Measurements from ENCODE around the gene AUH. TPM values are rescaled to one million over a fixed set of nuclear protein-coding genes. Genes with fewer than 3 reads are reported as not detected.

The AUH gene
- total and polyA plus RNA-seq, 5 experiments from 2014 or later, result 10.0 to 30.5 (median 11.7) TPM

- H3K27ac Mint-ChIP-seq, result no peak overlapping the region
- H3K36me3 Mint-ChIP-seq, result peaks cover 15 to 67% (median 30%) of the 10 kb centered on the region in 3 donors
- ATAC-seq, result no peak
- peaks cover 14 to 24% (median 15%) of the 10 kb centered on the region in 4 donors for H3K4me1 Mint-ChIP-seq
- peaks cover 0 to 2% (median 0%) of the 10 kb centered on the region in 9 donors for H3K9me3 Mint-ChIP-seq
- DNase-seq, result no peak
- H3K4me3 Mint-ChIP-seq, result no peak overlapping the region
- POLR2A ChIA-PET, result no interaction called here
- no peaks in the 10 kb centered on the region for H3K27me3 Mint-ChIP-seq
These were observed 15.1 kb downstream of the AUH start for GRCh38 chr9:91346644-91347043.

- peaks cover 20 to 30% (median 21%) of the 10 kb centered on the region in 4 donors for H3K4me1 Mint-ChIP-seq
- peaks cover 0 to 2% (median 0%) of the 10 kb centered on the region in 9 donors for H3K9me3 Mint-ChIP-seq
- POLR2A ChIA-PET, result no interaction called here
- no peak overlapping the region for H3K4me3 Mint-ChIP-seq
- no peaks in the 10 kb centered on the region for H3K27me3 Mint-ChIP-seq
- H3K27ac Mint-ChIP-seq, result no peak overlapping the region
- ATAC-seq, result no peak
- no peak for DNase-seq
- peaks cover 20 to 69% (median 34%) of the 10 kb centered on the region in 3 donors for H3K36me3 Mint-ChIP-seq
These were observed 15.7 kb downstream of the AUH start for GRCh38 chr9:91345978-91346377.

GRCh38 chr9:91342575-91342974 lies 19.1 kb downstream of the AUH start:
- H3K36me3 Mint-ChIP-seq, result peaks cover 36 to 75% (median 50%) of the 10 kb centered on the region in 3 donors
- POLR2A ChIA-PET, result no interaction called here
- no peak for ATAC-seq

GRCh38 chr9:91341749-91342148 lies 20.0 kb downstream of the AUH start:
- Mint-ChIP-seq H3K4me1 (peaks cover 30 to 38% (median 37%) of the 10 kb centered on the region in 4 donors), H3K27me3 (no peaks in the 10 kb centered on the region), H3K36me3 (peaks cover 36 to 82% (median 52%) of the 10 kb centered on the region in 3 donors), H3K9me3 (peaks cover 0 to 2% (median 0%) of the 10 kb centered on the region in 9 donors), H3K27ac (peak overlapping the region in 4 of 10 donors; percentile 9 to 41 (median 31)), H3K4me3 (peak overlapping the region in 2 of 10 donors; percentile 7 to 15)
- DNase-seq, result no peak
- POLR2A ChIA-PET, result no interaction called here
- ATAC-seq, result no peak

More at GRCh38 chr9:91342575-91342974, 19.1 kb downstream of the AUH start:
- DNase-seq, result no peak
- peaks cover 0 to 2% (median 0%) of the 10 kb centered on the region in 9 donors for H3K9me3 Mint-ChIP-seq
- no peak overlapping the region for H3K4me3 Mint-ChIP-seq
- H3K27ac Mint-ChIP-seq, result peak overlapping the region in 1 of 10 donors; percentile 72
- H3K27me3 Mint-ChIP-seq, result no peaks in the 10 kb centered on the region
- H3K4me1 Mint-ChIP-seq, result peaks cover 26 to 37% (median 33%) of the 10 kb centered on the region in 4 donors

GRCh38 chr9:91341258-91341746 lies 20.4 kb downstream of the AUH start:
- peak in 1 of 2 donors; percentile 16 for ATAC-seq
- Mint-ChIP-seq H3K27me3 (no peaks in the 10 kb centered on the region), H3K9me3 (peaks cover 0 to 2% (median 0%) of the 10 kb centered on the region in 9 donors), H3K36me3 (peaks cover 36 to 81% (median 53%) of the 10 kb centered on the region in 3 donors), H3K27ac (peak overlapping the region in 5 of 10 donors; percentile 9 to 69 (median 32)), H3K4me1 (peaks cover 27 to 38% (median 37%) of the 10 kb centered on the region in 4 donors), H3K4me3 (peak overlapping the region in 2 of 10 donors; percentile 7 to 15)
- POLR2A ChIA-PET, result no interaction called here
- no peak for DNase-seq

- Mint-ChIP-seq H3K9me3 (peaks cover 0 to 2% (median 0%) of the 10 kb centered on the region in 9 donors), H3K4me3 (no peak overlapping the region), H3K4me1 (peaks cover 27 to 38% (median 37%) of the 10 kb centered on the region in 4 donors), H3K27ac (peak overlapping the region in 2 of 10 donors; percentile 34 to 69), H3K36me3 (peaks cover 36 to 80% (median 53%) of the 10 kb centered on the region in 3 donors), H3K27me3 (no peaks in the 10 kb centered on the region)
- DNase-seq (no peak), ATAC-seq (no peak)
- POLR2A ChIA-PET, result no interaction called here
These were observed 21.2 kb downstream of the AUH start for GRCh38 chr9:91340395-91340967.

GRCh38 chr9:91338681-91339080 lies 23.0 kb downstream of the AUH start:
- POLR2A ChIA-PET, result no interaction called here
- H3K27ac Mint-ChIP-seq, result no peak overlapping the region
- peaks cover 23 to 37% (median 34%) of the 10 kb centered on the region in 4 donors for H3K4me1 Mint-ChIP-seq
- ATAC-seq, result no peak
- H3K27me3 Mint-ChIP-seq, result no peaks in the 10 kb centered on the region
- DNase-seq, result no peak
- H3K4me3 Mint-ChIP-seq, result no peak overlapping the region
- H3K9me3 Mint-ChIP-seq, result peaks cover 0 to 2% (median 0%) of the 10 kb centered on the region in 9 donors
- peaks cover 36 to 71% (median 46%) of the 10 kb centered on the region in 3 donors for H3K36me3 Mint-ChIP-seq

GRCh38 chr9:91336786-91337185 lies 24.9 kb downstream of the AUH start:
- H3K27ac Mint-ChIP-seq, result peak overlapping the region in 1 of 10 donors; percentile 29
- DNase-seq, result no peak
- no peaks in the 10 kb centered on the region for H3K9me3 Mint-ChIP-seq
- POLR2A ChIA-PET, result no interaction called here
- H3K4me1 Mint-ChIP-seq, result peaks cover 22 to 38% (median 32%) of the 10 kb centered on the region in 4 donors
- peaks cover 24 to 60% (median 42%) of the 10 kb centered on the region in 3 donors for H3K36me3 Mint-ChIP-seq
- H3K4me3 Mint-ChIP-seq, result no peak overlapping the region
- no peak for ATAC-seq
- H3K27me3 Mint-ChIP-seq, result no peaks in the 10 kb centered on the region

- Mint-ChIP-seq H3K4me3 (no peak overlapping the region), H3K36me3 (peaks cover 14 to 41% (median 38%) of the 10 kb centered on the region in 3 donors), H3K27ac (peak overlapping the region in 2 of 10 donors; percentile 36 to 60), H3K9me3 (peaks cover 0 to 10% (median 0%) of the 10 kb centered on the region in 9 donors), H3K27me3 (no peaks in the 10 kb centered on the region), H3K4me1 (peaks cover 8 to 19% (median 9%) of the 10 kb centered on the region in 4 donors)
- no peak for ATAC-seq
- no peak for DNase-seq
- POLR2A ChIA-PET, result no interaction called here
These were observed 27.7 kb downstream of the AUH start for GRCh38 chr9:91334053-91334452.

- POLR2A ChIA-PET, result no interaction called here
- DNase-seq (no peak), ATAC-seq (no peak)
- H3K36me3 Mint-ChIP-seq, result peaks cover 14 to 42% (median 38%) of the 10 kb centered on the region in 3 donors
- no peak overlapping the region for H3K27ac Mint-ChIP-seq
- H3K9me3 Mint-ChIP-seq, result peaks cover 0 to 10% (median 0%) of the 10 kb centered on the region in 9 donors
- H3K4me1 Mint-ChIP-seq, result peaks cover 5 to 18% (median 8%) of the 10 kb centered on the region in 4 donors
- H3K4me3 Mint-ChIP-seq, result no peak overlapping the region
- no peaks in the 10 kb centered on the region for H3K27me3 Mint-ChIP-seq
These were observed 28.2 kb downstream of the AUH start for GRCh38 chr9:91333551-91333950.

- ATAC-seq (no peak), DNase-seq (no peak)
- H3K9me3 Mint-ChIP-seq, result peaks cover 0 to 10% (median 0%) of the 10 kb centered on the region in 9 donors
- H3K36me3 Mint-ChIP-seq, result peaks cover 19 to 42% (median 37%) of the 10 kb centered on the region in 3 donors
- peak overlapping the region in 1 of 10 donors; percentile 5 for H3K4me3 Mint-ChIP-seq
- H3K27ac Mint-ChIP-seq, result peak overlapping the region in 1 of 10 donors; percentile 2
- H3K27me3 Mint-ChIP-seq, result no peaks in the 10 kb centered on the region
- peaks cover 0 to 12% (median 10%) of the 10 kb centered on the region in 4 donors for H3K4me1 Mint-ChIP-seq
- POLR2A ChIA-PET, result no interaction called here
These were observed 29.0 kb downstream of the AUH start for GRCh38 chr9:91332546-91333231.

- Mint-ChIP-seq H3K9me3 (peaks cover 0 to 10% (median 0%) of the 10 kb centered on the region in 9 donors), H3K27ac (no peak overlapping the region), H3K36me3 (peaks cover 26 to 48% (median 39%) of the 10 kb centered on the region in 3 donors), H3K4me1 (peaks cover 0 to 13% (median 7%) of the 10 kb centered on the region in 4 donors), H3K4me3 (no peak overlapping the region), H3K27me3 (no peaks in the 10 kb centered on the region)
- POLR2A ChIA-PET, result no interaction called here
- ATAC-seq (no peak), DNase-seq (no peak)
These were observed 29.9 kb downstream of the AUH start for GRCh38 chr9:91331849-91332248.

GRCh38 chr9:91328186-91328585 lies 33.5 kb downstream of the AUH start:
- POLR2A ChIA-PET, result no interaction called here
- H3K27ac Mint-ChIP-seq, result no peak overlapping the region
- H3K36me3 Mint-ChIP-seq, result peaks cover 27 to 44% (median 41%) of the 10 kb centered on the region in 3 donors
- peaks cover 0 to 12% (median 8%) of the 10 kb centered on the region in 4 donors for H3K4me1 Mint-ChIP-seq
- no peak for ATAC-seq
- no peak for DNase-seq
- no peaks in the 10 kb centered on the region for H3K27me3 Mint-ChIP-seq
- no peak overlapping the region for H3K4me3 Mint-ChIP-seq
- peaks cover 0 to 10% (median 0%) of the 10 kb centered on the region in 9 donors for H3K9me3 Mint-ChIP-seq

All from naive thymus-derived CD8-positive, alpha-beta T cell (primary cell).